ENCODE data around the gene RPS27.

- TF ChIP-seq CTCF (IDR thresholded peaks at IDR 0.05) (no peak), POLR2A (IDR thresholded peaks at IDR 0.05) (no peak), EP300 (IDR thresholded peaks at IDR 0.05) (no peak)
These were observed 31.1 kb upstream of the RPS27 start for GRCh38 chr1:153959454-153959853.

Measured in gastroesophageal sphincter (tissue), 3 donors.